GM19452 (cell line): ENCODE results near the gene TBXA2R.

ENCODE experiments used
- ATAC-seq: cut with Tn5 transposase; IDR thresholded peaks from one replicate; pipeline ENCODE4 v1.9.1; 2021; ENCODE audit not compliant: unreplicated experiment

TBXA2R gene

GRCh38 chr19:3607303-3608078 is 816 bp upstream of the TBXA2R start:
- no peak for ATAC-seq

GRCh38 chr19:3606174-3606689 is 443 bp downstream of the TBXA2R start:
- ATAC-seq, result no peak

DNA sequence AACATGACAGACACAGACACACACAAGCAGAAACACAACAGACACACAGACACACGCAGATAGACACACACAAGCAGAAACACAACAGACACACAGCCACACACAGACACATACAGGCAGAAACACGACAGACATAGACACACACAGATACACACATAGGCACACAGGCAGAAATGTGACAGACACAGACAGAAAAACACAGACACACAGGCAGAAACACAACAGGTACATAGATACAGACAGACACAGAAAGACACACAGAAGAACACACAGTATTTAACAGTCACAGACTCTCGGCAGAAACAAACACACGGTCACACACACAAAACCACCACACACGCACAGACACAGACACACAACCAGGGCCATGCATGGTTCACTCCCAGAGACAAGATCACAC is 905 bp downstream of the TBXA2R start:
- no peak for ATAC-seq

GRCh38 chr19:3605361-3605760 is 1.3 kb downstream of the TBXA2R start:
- ATAC-seq, result no peak

GRCh38 chr19:3604987-3605343 is 1.7 kb downstream of the TBXA2R start:
- ATAC-seq, result no peak

- no peak for ATAC-seq
These were observed 2.3 kb downstream of the TBXA2R start for GRCh38 chr19:3604227-3604986.

DNA sequence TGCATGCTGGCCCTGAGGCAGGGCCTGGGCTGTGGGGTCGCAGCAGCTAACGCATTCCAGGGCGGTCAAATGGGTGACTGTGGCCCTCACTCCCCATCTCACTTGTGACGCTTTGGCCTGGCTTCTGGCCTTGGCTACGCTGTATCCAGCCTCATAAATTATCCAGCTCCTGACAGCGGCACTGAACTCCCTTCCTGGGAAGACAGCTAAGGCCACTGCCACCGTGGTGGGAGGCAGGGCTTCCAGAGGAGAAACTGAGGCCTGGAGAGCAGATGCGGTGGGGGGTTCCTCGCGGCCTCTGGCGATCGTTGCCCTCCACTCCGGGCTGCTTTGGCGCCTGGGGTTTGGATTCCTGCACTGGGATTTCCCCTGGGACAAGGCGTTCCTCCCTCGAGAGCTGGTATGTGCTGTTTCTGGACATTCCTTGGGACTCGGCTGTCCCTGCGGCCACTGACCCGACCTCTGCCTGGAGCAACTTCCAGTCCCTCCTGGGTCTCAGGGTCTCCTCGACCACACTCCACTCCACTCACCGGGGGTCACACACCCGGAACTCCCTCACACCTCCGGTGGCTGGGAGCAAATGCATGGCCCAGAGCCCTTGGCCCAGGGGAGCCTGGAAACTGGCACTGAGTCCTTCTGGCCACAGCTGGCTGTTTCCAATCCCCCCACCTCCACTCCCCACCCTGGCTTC is 3.4 kb downstream of the TBXA2R start:
- ATAC-seq, result no peak

- no peak for ATAC-seq
These were observed 5.7 kb downstream of the TBXA2R start for GRCh38 chr19:3601021-3601420.

DNA sequence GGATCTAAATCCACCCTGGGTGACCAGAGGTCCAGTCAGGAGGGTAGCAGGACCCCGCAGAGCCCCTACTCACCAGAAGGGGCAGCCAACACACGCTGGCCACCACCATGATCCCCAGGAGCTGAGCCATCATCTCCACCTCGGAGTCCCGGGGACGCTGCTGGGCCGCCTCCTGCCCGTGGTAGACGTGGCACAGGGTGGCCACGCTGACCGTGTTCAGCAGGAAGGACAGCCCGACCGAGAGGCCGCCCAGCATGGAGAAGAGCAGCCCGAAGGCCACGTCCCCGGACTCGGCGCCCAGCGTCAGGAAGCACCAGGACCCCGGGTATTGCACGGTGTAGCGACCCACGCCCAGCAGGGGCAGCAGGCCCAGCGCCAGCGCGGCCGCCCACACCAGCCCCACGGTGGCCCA is 6.9 kb downstream of the TBXA2R start:
- no peak for ATAC-seq

GRCh38 chr19:3595521-3596061 is 11.1 kb downstream of the TBXA2R start:
- ATAC-seq, result no peak

DNA sequence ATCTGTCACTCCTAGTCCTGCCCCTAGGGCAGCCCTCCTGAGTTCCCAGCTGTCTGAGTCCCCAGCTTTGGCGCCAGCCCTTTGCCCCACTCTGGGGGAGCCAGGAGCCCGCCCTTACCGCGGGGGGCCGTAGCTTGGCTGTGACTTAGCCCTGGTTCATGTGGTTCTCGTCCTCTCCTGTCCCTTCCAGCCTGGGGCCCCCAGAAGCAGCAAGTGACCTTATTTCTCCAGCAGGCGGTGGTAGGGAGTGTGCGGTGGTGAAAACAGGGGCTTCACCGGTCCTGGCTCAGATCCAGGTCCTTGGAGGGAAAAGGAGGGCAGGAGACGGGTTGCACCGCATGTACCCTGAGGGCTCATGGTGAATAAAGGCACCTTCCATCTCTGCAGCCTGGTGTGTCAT is 13.5 kb downstream of the TBXA2R start:
- no peak for ATAC-seq

GRCh38 chr19:3591876-3592613 is 14.6 kb downstream of the TBXA2R start:
- no peak for ATAC-seq

DNA sequence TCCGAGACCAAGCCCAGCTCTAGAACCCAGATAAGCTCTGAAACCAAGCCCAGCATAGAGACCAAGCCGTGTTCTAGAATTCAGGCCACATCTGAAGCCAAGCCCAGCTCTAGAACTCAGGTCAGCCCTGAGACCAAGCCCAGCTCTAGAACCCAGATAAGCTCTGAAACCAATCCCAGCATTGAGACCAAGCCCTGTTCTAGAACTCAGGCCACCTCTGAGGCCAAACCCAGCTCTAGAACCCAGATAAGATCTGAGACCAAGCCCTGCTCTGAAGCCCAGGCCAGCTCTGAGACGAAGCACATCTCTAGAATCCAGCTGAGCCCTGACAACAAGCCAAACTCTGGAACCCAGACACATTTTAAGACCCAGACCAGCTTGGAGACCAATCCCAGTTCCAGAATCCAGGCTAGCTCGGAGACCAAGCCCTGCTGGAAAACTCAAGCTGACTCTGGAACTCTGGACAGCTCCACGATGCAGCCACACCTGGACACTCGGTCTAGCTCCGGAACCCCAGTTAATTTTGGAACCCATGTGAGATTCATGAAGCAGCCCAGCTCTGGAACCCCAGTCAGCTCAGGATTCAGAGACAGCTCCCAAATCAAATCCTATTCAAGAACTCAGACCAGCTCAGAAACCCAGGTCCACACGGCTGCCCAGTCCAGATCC is 15.6 kb downstream of the TBXA2R start:
- ATAC-seq, result no peak

GRCh38 chr19:3589949-3590348 is 16.7 kb downstream of the TBXA2R start:
- ATAC-seq, result no peak

GRCh38 chr19:3589439-3589838 is 17.2 kb downstream of the TBXA2R start:
- no peak for ATAC-seq

DNA sequence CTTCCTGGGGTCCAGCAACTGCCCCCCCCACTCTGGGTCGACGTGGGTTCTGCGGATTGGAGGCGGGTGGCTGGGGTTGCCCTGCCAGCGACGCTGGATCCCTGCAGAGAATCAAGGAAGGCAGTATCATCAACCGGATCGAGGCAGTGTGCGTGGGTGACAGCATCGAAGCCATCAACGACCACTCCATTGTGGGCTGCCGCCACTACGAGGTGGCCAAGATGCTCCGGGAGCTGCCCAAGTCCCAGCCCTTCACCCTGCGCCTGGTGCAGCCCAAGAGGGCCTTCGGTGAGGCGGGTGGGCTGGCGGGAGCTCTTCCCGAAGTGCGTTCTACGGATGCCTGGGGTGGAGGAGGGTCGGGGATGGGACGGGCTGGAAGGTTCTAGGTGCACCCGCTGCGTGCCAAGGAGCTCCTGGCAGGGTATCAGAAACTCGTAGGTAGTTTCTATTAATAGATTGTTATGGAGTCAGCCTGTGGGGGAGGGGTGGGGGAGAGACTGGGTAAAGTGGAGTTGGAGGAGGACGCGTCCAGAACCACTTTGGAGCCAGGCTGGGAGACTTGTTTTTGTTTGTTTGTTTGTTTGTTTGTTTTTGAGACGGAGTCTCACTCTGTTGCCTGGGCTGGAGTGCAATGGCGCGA is 19.8 kb downstream of the TBXA2R start:
- ATAC-seq, result no peak

DNA sequence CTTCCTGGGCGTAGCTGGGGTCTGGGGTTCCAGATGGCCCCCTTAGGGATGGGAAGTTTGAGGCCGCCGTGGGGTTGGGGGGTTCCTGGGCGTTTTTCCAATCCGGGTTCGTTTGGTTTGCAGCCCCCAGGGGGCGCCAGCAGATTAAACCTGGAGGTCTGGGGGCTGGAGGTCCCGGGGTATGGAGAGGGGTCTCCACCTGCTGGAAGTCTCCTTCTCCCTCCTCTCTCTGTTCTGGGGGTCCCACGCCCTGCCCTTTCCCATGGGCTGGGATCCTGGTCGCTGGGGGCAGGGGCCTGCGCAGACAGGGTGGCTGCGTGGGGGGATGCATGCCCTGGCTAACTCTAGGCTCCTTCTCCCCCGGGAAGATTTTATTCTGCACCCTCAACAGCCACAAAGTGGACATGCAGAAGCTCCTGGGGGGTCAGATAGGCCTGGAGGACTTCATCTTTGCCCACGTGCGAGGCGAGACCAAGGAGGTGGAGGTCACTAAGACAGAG is 20.5 kb downstream of the TBXA2R start:
- ATAC-seq, result no peak

GRCh38 chr19:3585301-3586126 is 21.2 kb downstream of the TBXA2R start, which contains the start of gene GIPC3:
GIPC3 (plus strand) TSS chr19:3585478; CDS start chr19:3585598, 120 bp downstream.
- ATAC-seq, result no peak
